ENCODE measurements around the gene MESP2. TPM values are rescaled to one million over a fixed set of nuclear protein-coding genes. Genes with fewer than 3 reads are reported as not detected.

Gene MESP2
- total and polyA plus RNA-seq, 2 of the 13 experiments (the other 11 are each of a cell fraction or from before 2014, with no cell fraction given) = not detected

DNA sequence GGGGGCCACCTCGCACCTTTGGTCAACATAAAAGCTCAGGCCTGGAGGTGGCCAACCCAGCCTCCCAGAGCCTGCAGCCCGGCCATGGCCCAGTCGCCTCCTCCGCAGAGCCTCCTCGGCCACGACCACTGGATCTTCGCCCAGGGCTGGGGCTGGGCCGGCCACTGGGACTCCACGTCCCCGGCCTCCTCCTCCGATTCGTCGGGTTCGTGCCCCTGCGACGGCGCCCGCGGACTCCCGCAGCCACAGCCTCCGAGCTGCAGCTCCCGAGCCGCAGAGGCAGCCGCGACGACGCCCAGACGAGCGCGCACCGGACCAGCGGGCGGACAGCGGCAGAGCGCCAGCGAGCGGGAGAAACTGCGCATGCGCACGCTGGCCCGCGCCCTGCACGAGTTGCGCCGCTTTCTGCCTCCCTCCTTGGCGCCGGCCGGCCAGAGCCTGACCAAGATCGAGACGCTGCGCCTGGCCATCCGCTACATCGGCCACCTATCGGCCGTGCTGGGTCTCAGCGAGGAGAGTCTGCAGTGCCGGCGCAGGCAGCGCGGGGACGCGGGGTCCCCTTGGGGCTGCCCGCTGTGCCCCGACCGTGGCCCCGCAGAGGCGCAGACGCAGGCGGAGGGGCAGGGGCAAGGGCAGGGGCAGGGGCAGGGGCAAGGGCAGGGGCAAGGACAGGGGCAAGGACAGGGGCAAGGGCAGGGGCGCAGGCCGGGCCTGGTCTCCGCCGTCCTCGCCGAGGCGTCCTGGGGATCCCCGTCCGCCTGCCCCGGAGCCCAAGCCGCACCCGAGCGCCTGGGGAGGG is at the start of gene MESP2 (continued):
- TF ChIP-seq, protein P1, sequence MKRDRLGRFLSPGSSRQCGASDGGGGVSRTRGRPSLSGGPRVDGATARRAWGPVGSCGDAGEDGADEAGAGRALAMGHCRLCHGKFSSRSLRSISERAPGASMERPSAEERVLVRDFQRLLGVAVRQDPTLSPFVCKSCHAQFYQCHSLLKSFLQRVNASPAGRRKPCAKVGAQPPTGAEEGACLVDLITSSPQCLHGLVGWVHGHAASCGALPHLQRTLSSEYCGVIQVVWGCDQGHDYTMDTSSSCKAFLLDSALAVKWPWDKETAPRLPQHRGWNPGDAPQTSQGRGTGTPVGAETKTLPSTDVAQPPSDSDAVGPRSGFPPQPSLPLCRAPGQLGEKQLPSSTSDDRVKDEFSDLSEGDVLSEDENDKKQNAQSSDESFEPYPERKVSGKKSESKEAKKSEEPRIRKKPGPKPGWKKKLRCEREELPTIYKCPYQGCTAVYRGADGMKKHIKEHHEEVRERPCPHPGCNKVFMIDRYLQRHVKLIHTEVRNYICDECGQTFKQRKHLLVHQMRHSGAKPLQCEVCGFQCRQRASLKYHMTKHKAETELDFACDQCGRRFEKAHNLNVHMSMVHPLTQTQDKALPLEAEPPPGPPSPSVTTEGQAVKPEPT (CRISPR knock-in tag; IDR thresholded peaks at IDR 0.05; ENCODE audit: low read depth) = no peak
- no peak for TF ChIP-seq YY1 (IDR thresholded peaks at IDR 0.05; ENCODE audit: insufficient read depth, insufficient replicate concordance, low read depth, low read length)
- TF ChIP-seq ZNF788 (CRISPR knock-in tag; IDR thresholded peaks at IDR 0.05; ENCODE audit: borderline replicate concordance) = peak; percentile 45; the same call in 1 of the 2 replicates
- no peak for TF ChIP-seq MAZ (IDR thresholded peaks at IDR 0.05; ENCODE audit: borderline replicate concordance, low read depth, low read length)
- TF ChIP-seq MAZ (CRISPR knock-in tag; IDR thresholded peaks at IDR 0.05; ENCODE audit: low read depth) = 0 out of 2 replicates have a peak, but pooled peaks have one; percentile 39
- peak; percentile 73 for TF ChIP-seq KDM2A (CRISPR knock-in tag; IDR thresholded peaks at IDR 0.05; ENCODE audit: borderline replicate concordance, low read depth)
- no peak; the same call in 1 of the 2 replicates for TF ChIP-seq ZBTB2 (CRISPR knock-in tag; IDR thresholded peaks at IDR 0.05; ENCODE audit: low read depth)
- no peak for TF ChIP-seq NR1H2 (CRISPR knock-in tag; IDR thresholded peaks at IDR 0.05; ENCODE audit: borderline replicate concordance, low read depth)
- TF ChIP-seq ZNF512B (CRISPR knock-in tag; IDR thresholded peaks at IDR 0.05; ENCODE audit: borderline replicate concordance) = 0 out of 2 replicates have a peak, but pooled peaks have one; percentile 67
- TF ChIP-seq, protein P2, sequence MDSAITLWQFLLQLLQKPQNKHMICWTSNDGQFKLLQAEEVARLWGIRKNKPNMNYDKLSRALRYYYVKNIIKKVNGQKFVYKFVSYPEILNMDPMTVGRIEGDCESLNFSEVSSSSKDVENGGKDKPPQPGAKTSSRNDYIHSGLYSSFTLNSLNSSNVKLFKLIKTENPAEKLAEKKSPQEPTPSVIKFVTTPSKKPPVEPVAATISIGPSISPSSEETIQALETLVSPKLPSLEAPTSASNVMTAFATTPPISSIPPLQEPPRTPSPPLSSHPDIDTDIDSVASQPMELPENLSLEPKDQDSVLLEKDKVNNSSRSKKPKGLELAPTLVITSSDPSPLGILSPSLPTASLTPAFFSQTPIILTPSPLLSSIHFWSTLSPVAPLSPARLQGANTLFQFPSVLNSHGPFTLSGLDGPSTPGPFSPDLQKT (CRISPR knock-in tag; IDR thresholded peaks at IDR 0.05; ENCODE audit: borderline replicate concordance) = no peak
- TF ChIP-seq ZC3H13 (CRISPR knock-in tag; IDR thresholded peaks at IDR 0.05) = peak; percentile 45; the same call in 1 of the 2 replicates
- TF ChIP-seq GATAD1 (CRISPR knock-in tag; IDR thresholded peaks at IDR 0.05) = peak; percentile 54; the same call in 1 of the 2 replicates
- TF ChIP-seq HNRNPK (IDR thresholded peaks at IDR 0.05; ENCODE audit: low read depth, low read length, poor library complexity, severe bottlenecking) = peak; percentile 87
- peak; percentile 90; the same call in 1 of the 2 replicates for TF ChIP-seq EEA1 (CRISPR knock-in tag; IDR thresholded peaks at IDR 0.05; ENCODE audit: borderline replicate concordance)
- TF ChIP-seq MIER2 (CRISPR knock-in tag; IDR thresholded peaks at IDR 0.05) = no peak
- TF ChIP-seq ZNF12 (CRISPR knock-in tag; IDR thresholded peaks at IDR 0.05) = no peak
- peak; percentile 17; the same call in 1 of the 2 replicates for TF ChIP-seq HNF1B (CRISPR knock-in tag; IDR thresholded peaks at IDR 0.05)
